AG04450 (cell line): ENCODE measurements around the gene ANKRD9. TPM values are rescaled to one million over a fixed set of nuclear protein-coding genes. Genes with fewer than 3 reads are reported as not detected.

Experiments
- CTCF ChIA-PET: fragments of 300-600, 350-600 bp; formaldehyde crosslinking; extraction: SDS; loops from one replicate; lab custom pipeline; 2022; ENCODE audit warnings: antibody characterized with exemption, inconsistent platforms; lab: Charles Lee
- POLR2A ChIA-PET: fragments of 350-600 bp; formaldehyde crosslinking; extraction: SDS; loops from one replicate; lab custom pipeline; 2021; ENCODE audit warnings: antibody characterized with exemption, inconsistent platforms; lab: Yijun Ruan, JAX
- DNase-seq: peaks from one replicate; pipeline ENCODE4 v3.0.0-alpha.2; 2011; ENCODE audit warnings: low read depth, low spot score
- H3K27ac ChIP-seq: one replicate; pipeline ENCODE4 v1.5.1; 2012; ENCODE audit warnings: low read depth, low read length, control low read depth
- H3K27me3 ChIP-seq: one replicate; pipeline ENCODE4 v1.6.0; 2012; ENCODE audit warnings: low read length; ENCODE audit not compliant: control insufficient read depth, insufficient read depth
- H3K4me3 ChIP-seq: 2 replicates; pipeline ENCODE4 v1.5.1; 2011; ENCODE audit warnings: mild to moderate bottlenecking, low read depth, low read length, control low read depth
- H3K9me3 ChIP-seq: 2 replicates; pipeline ENCODE4 v1.5.1; 2012; ENCODE audit warnings: low read length; ENCODE audit not compliant: control insufficient read depth, insufficient read depth
- CTCF ChIP-seq: IDR thresholded peaks from 2 replicates; pipeline ENCODE4 v1.5.1; 2011; ENCODE audit warnings: low read depth, low read length, control low read depth, inconsistent platforms
- polyA plus RNA-seq: library from polyadenylated mRNA; depleted of rRNA; stranded (reverse); fragments of >200 nt; gene quantifications from 2 replicates; pipeline ENCODE4 v1.2.3, GENCODE V29; 2011

ANKRD9 gene
- polyA plus RNA-seq, 1 experiment, result 4.0 TPM

DNA sequence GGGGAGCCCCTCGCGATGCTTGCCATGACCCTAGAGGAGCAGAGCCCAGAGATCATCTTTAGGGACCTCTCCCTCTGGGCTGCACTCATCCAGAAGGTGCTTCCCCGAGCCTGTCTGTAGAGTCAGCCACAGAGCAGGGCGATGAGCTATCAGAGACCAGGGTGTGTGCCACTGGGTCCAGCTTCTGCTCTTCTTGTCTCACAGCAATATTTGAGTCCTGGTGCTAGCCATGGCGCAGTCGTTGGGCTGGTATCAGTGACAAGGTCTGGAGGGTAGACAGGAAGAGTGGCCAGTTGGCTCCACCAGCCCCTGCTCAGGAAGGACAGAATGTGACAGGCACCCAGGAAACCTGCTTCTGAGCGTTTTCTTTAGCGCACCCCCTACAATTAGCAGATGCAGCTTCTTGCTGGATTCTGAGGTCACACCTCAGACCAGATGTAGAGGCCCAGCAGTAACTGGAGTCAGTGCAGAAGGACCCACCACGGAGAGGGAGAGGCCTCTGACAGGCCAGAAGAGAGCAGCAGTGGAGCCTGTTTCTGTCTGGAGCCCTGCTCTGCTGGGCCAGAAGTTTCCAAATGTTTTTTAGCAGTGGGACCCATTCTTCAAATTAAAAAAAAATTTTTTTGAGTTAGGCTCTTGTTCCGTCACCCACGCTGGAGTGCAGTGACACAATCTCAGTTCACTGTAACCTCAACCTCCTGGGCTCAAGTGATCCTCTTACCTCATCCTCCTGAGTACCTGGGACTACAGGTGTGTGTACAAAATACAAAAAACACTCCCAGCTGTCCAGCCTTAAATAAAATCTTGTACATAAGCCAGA lies 23.7 kb downstream of the ANKRD9 start:
- Histone ChIP-seq H3K27me3 (no peaks in the 10 kb centered on the region), H3K4me3 (no peak overlapping the region), H3K9me3 (peaks cover 5% of the 10 kb centered on the region), H3K27ac (no peak overlapping the region)
- ChIA-PET CTCF (interaction anchor here (1.6 kb wide), 1 partner anchor 48 kb away, joined by 6 read pairs; no protein-coding TSS in a partner anchor), POLR2A (no interaction called here)
- TF ChIP-seq CTCF, result no peak
- no peak for DNase-seq

GRCh38 chr14:102484316-102484715 lies 25.3 kb downstream of the ANKRD9 start:
- CTCF ChIA-PET, result interaction anchor here (1.4 kb wide), 1 partner anchor 39 kb away, joined by 4 read pairs; no protein-coding TSS in a partner anchor
- TF ChIP-seq CTCF, result no peak
- Histone ChIP-seq H3K27me3 (no peaks in the 10 kb centered on the region), H3K4me3 (no peak overlapping the region), H3K27ac (no peak overlapping the region), H3K9me3 (peaks cover 5% of the 10 kb centered on the region)
- no peak for DNase-seq
- POLR2A ChIA-PET, result no interaction called here

DNA sequence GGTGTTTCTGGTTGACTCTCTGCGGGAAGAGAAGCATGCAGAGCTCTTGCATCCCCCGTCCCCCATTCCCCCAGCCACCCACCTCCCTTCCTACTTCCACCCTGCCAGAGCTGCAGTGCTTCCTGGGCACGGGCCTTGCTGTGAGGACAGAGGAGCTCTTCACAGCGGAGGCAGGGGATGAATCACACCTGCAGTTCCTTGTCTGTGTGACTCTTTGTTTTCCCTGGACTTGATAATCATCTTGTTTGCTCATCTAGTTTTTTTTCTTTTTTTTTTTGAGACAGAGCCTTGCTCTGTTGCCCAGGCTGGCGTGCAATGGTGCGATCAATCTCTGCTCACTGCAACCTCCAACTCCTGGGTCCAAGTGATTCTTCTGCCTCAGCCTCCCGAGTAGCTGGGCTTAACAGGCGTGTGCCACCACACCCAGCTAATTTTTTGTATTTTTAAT lies 27.8 kb downstream of the ANKRD9 start:
- DNase-seq, result no peak
- ChIA-PET CTCF (no interaction called here), POLR2A (no interaction called here)
- TF ChIP-seq CTCF, result no peak
- H3K9me3 ChIP-seq, result peaks cover 5% of the 10 kb centered on the region
- H3K27ac ChIP-seq, result no peak overlapping the region
- H3K27me3 ChIP-seq, result no peaks in the 10 kb centered on the region
- no peak overlapping the region for H3K4me3 ChIP-seq

GRCh38 chr14:102481371-102481770 lies 28.2 kb downstream of the ANKRD9 start:
- Histone ChIP-seq H3K9me3 (peaks cover 5% of the 10 kb centered on the region), H3K27ac (no peak overlapping the region), H3K27me3 (no peaks in the 10 kb centered on the region), H3K4me3 (no peak overlapping the region)
- CTCF ChIA-PET, result interaction anchor here (0.7 kb wide), 2 partner anchors 43 to 543 kb away, joined by 4 to 7 read pairs; no protein-coding TSS in a partner anchor
- POLR2A ChIA-PET, result no interaction called here
- TF ChIP-seq CTCF, result no peak
- no peak for DNase-seq

- Histone ChIP-seq H3K27ac (no peak overlapping the region), H3K27me3 (no peaks in the 10 kb centered on the region), H3K4me3 (no peak overlapping the region), H3K9me3 (peaks cover 5% of the 10 kb centered on the region)
- DNase-seq, result no peak
- no peak for TF ChIP-seq CTCF
- ChIA-PET POLR2A (no interaction called here), CTCF (interaction anchor here (0.6 kb wide), 1 partner anchor 41 kb away, joined by 4 read pairs; no protein-coding TSS in a partner anchor)
These were observed 29.8 kb downstream of the ANKRD9 start for GRCh38 chr14:102479777-102480176.
